Aorta (tissue), 5 donors: ENCODE measurements around the gene OTOL1. TPM values are rescaled to one million over a fixed set of nuclear protein-coding genes. Genes with fewer than 3 reads are reported as not detected.

Source experiments
- ATAC-seq: fragments of 200-7000 bp; cut with Tn5 transposase; one replicate; pipeline ENCODE4 v1.9.1; 2022; ENCODE audit warnings: moderate library complexity; ENCODE audit not compliant: low FRiP score
- DNase-seq, 2 donors: peaks; one replicate each; pipeline ENCODE4 v3.0.0-alpha.2; 2020
- H3K27ac ChIP-seq, 2 donors: one replicate each; pipeline ENCODE4 v1.5.1; 2013; ENCODE audit warnings: low read length in 2 of 2, mild to moderate bottlenecking in 2 of 2, moderate library complexity in 2 of 2, control low read depth in 1 of 2, inconsistent platforms in 1 of 2, low read depth in 1 of 2
- H3K27me3 ChIP-seq, 2 donors: one replicate each; pipeline ENCODE4 v1.6.1; 2013; ENCODE audit warnings: control low read depth in 1 of 2, low read length in 1 of 2, mild to moderate bottlenecking in 1 of 2, moderate library complexity in 1 of 2; ENCODE audit not compliant: insufficient read depth in 2 of 2, control insufficient read depth in 1 of 2
- H3K36me3 ChIP-seq, 2 donors: one replicate each; pipeline ENCODE4 v1.6.1; 2013; ENCODE audit warnings: control low read depth in 1 of 2, low read length in 1 of 2, mild to moderate bottlenecking in 1 of 2; ENCODE audit not compliant: insufficient read depth in 2 of 2, control insufficient read depth in 1 of 2
- H3K4me1 ChIP-seq, 2 donors: one replicate each; pipeline ENCODE4 v1.6.1; 2013; ENCODE audit warnings: low read length in 2 of 2, control low read depth in 1 of 2, mild to moderate bottlenecking in 1 of 2, moderate library complexity in 1 of 2; ENCODE audit not compliant: insufficient read depth in 2 of 2, control insufficient read depth in 1 of 2
- H3K4me3 ChIP-seq, 2 donors: one replicate each; pipeline ENCODE4 v1.5.1; 2013; ENCODE audit warnings: low read length in 2 of 2, control low read depth in 1 of 2, mild to moderate bottlenecking in 1 of 2
- H3K9me3 ChIP-seq: one replicate; pipeline ENCODE4 v1.6.1; 2013; ENCODE audit warnings: mild to moderate bottlenecking, low read length; ENCODE audit not compliant: control insufficient read depth
- WGBS, 2 donors: extraction: QIAGEN DNeasy Blood & Tissue Kit; methylation state at CpG; one replicate each; pipeline ENCODE4 v1.1.7; 2013; 5-methylcytosine and 5-hydroxymethylcytosine counted together
- intact Hi-C, 2 donors: fragments of 100-400 bp; cut with DNase I; formaldehyde crosslinking; loops; one replicate each; pipeline versions ENCODE4 v1.14.2 to v1.15.0; 2022
- polyA plus RNA-seq, 2 donors: library from polyadenylated mRNA; stranded (reverse); fragments of 200-250 nt; gene quantifications; one replicate each; pipeline ENCODE4 v1.2.3, GENCODE V29; 2013
- total RNA-seq, 2 donors: library from RNA; stranded (reverse); fragmentation: NEBNext Ultra II Directional; extraction: Animal tissue kit (Norgen Biotek cat#: 25700); gene quantifications; one replicate each; pipeline ENCODE4 v1.2.1, GENCODE V29; 2021
- donor health status: healthy with polysubstance abuse.
- donor health status: Bipolar disorder and iron deficiency.
- donor health status: DM: no; HTN: no; CAD: no.
- donor health status: DM: no; HTN: no; CAD: no.
- donor health status: DM: yes; HTN: yes; CAD: no.

Gene OTOL1
- total and polyA plus RNA-seq, 4 donors: not detected

- Histone ChIP-seq H3K4me1 (no peaks in the 10 kb centered on the region), H3K9me3 (peaks cover 1% of the 10 kb centered on the region), H3K27me3 (no peaks in the 10 kb centered on the region), H3K27ac (no peak overlapping the region), H3K4me3 (no peak overlapping the region), H3K36me3 (no peaks in the 10 kb centered on the region)
- 73 to 74% methylated on average over 2 of the region's 2 CpGs for WGBS, 2 donors
- ATAC-seq: no peak
- intact Hi-C loops: no loop called here
- DNase-seq: no peak
Observed at GRCh38 chr3:161508852-161509477, 12.4 kb downstream of the OTOL1 start.

DNA sequence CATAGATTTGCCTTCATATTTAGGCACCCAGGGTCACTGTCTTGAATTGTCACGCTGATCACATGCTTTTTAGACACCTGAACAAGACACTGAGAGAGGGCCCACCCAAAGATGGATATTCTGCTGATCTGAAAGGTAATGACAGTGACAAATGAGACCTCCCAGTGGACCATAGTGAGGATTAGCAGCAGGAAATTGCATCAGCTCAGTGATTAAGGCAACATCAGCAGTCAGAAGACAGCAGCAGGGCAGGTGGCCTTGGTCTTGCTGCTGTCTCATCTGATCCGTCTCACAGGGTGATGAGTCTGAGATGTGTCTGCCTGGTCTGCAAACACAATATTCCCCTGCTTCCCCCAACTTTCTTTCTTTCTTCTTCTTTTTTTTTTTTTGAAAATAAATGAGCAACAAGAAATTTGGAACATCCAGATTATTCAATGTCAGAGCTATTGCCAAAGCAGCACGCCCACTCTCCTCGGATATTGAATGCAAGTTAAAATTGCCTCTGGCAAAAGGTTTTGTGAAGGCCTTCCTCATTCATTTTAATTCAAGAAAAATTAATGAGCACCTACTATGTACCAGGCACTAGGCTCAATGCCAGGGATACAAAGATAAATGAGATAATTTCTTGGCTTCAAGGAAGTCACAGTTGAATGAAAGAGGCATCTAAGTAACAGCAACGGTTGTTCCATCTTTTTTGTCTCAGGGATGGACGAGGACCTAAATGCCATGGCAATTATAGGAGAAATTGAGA, 14.1 kb downstream of the OTOL1 start:
- ATAC-seq (no peak), DNase-seq (no peak)
- Histone ChIP-seq H3K27me3 (no peaks in the 10 kb centered on the region), H3K36me3 (no peaks in the 10 kb centered on the region), H3K27ac (no peak overlapping the region), H3K9me3 (peaks cover 1% of the 10 kb centered on the region), H3K4me1 (no peaks in the 10 kb centered on the region), H3K4me3 (no peak overlapping the region)
- intact Hi-C loops: no loop called here
- 66 to 70% methylated on average over 6 of the region's 6 CpGs for WGBS, 2 donors

DNA sequence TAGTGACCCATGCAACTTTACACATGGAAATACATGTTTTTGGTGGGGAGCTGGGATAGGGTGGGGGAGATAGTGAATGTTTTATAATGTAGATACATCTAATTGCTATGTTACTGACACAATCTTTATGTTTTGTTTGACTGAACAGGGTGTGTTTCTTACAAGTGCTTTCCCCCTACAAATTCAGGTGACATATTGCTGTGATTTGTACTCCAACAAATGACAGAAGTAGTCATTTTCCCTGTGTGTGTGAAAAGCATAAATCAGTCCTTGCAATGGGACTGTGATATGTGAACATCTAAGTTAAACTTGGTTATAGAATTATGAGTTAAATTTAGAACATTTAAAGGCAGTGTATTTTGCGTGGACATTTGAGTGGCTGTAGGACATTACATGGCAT, 27.3 kb downstream of the OTOL1 start:
- no peaks in the 10 kb centered on the region for H3K36me3 ChIP-seq
- no peak overlapping the region for H3K4me3 ChIP-seq
- no peaks in the 10 kb centered on the region for H3K4me1 ChIP-seq
- intact Hi-C loops: no loop called here
- H3K27ac ChIP-seq: no peak overlapping the region
- DNase-seq (no peak), ATAC-seq (no peak)
- no peaks in the 10 kb centered on the region for H3K27me3 ChIP-seq
- WGBS, 2 donors: 44 to 53% methylated on average over 1 of the region's 1 CpG
- H3K9me3 ChIP-seq: no peaks in the 10 kb centered on the region

GRCh38 chr3:161531930-161532329, 35.3 kb downstream of the OTOL1 start:
- WGBS, 2 donors: 79 to 82% methylated on average over 1 of the region's 1 CpG
- Histone ChIP-seq H3K27ac (no peak overlapping the region), H3K4me3 (no peak overlapping the region), H3K27me3 (no peaks in the 10 kb centered on the region), H3K36me3 (no peaks in the 10 kb centered on the region), H3K4me1 (no peaks in the 10 kb centered on the region), H3K9me3 (no peaks in the 10 kb centered on the region)
- no peak for DNase-seq
- no peak for ATAC-seq
- intact Hi-C loops: no loop called here

DNA sequence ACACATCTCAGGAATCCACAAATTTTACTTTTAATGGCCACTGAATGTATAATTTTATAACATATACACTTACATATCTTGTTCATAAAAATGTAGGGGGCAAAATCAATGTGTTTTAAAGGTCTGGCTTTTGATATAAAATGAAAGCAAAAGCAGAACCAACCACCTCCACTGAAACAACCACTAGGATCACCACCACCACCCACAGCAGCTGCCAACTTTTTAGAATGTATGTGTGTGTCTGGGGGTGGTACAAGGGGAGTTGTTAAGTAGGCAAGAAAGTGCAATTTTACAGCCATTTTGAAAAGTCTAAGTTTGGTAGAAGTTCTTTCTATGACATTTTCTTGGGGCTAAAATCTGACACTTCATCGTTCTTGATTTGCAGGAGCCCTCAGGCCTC, 44.0 kb downstream of the OTOL1 start:
- 76 to 92% methylated on average over 1 of the region's 1 CpG for WGBS, 2 donors
- DNase-seq (no peak), ATAC-seq (no peak)
- Histone ChIP-seq H3K4me1 (no peaks in the 10 kb centered on the region), H3K27ac (no peak overlapping the region), H3K9me3 (no peaks in the 10 kb centered on the region), H3K4me3 (no peak overlapping the region), H3K27me3 (no peaks in the 10 kb centered on the region), H3K36me3 (no peaks in the 10 kb centered on the region)
- intact Hi-C loops: no loop called here

GRCh38 chr3:161545824-161546223, 49.2 kb downstream of the OTOL1 start:
- intact Hi-C loops: no loop called here
- WGBS, 2 donors: 93 to 100% methylated on average over 1 of the region's 1 CpG
- DNase-seq: no peak
- no peaks in the 10 kb centered on the region for H3K9me3 ChIP-seq
- no peak overlapping the region for H3K4me3 ChIP-seq
- H3K27me3 ChIP-seq: no peaks in the 10 kb centered on the region
- ATAC-seq: no peak
- H3K36me3 ChIP-seq: no peaks in the 10 kb centered on the region
- no peaks in the 10 kb centered on the region for H3K4me1 ChIP-seq
- no peak overlapping the region for H3K27ac ChIP-seq

DNA sequence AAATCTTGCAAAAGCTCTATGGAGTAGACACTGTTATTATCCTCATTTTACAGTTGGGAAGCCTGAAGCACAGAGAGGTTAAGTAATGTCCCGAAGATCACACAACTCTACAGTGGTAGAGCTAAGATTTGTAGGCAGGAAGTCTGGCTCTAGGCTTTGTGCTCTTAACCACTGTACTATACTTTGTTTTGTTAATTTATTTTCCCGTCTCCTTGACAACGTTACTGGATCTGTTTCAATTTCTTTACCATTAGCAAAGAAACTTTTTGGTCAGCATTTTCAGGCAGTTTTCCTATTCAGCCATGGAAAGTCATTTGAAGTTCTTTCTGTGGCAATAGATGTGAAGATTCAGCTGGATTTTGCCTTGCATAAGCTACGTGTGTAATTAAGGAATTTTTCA, 51.7 kb downstream of the OTOL1 start:
- no peaks in the 10 kb centered on the region for H3K4me1 ChIP-seq
- no peaks in the 10 kb centered on the region for H3K9me3 ChIP-seq
- H3K4me3 ChIP-seq: no peak overlapping the region
- H3K27me3 ChIP-seq: no peaks in the 10 kb centered on the region
- no peak for ATAC-seq
- H3K36me3 ChIP-seq: no peaks in the 10 kb centered on the region
- 41 to 43% methylated on average over 4 of the region's 4 CpGs for WGBS, 2 donors
- H3K27ac ChIP-seq: no peak overlapping the region
- intact Hi-C loops: no loop called here
- DNase-seq: no peak

- Histone ChIP-seq H3K36me3 (no peaks in the 10 kb centered on the region), H3K4me1 (no peaks in the 10 kb centered on the region), H3K27ac (no peak overlapping the region), H3K9me3 (no peaks in the 10 kb centered on the region), H3K27me3 (no peaks in the 10 kb centered on the region), H3K4me3 (no peak overlapping the region)
- intact Hi-C loops: no loop called here
- DNase-seq (no peak), ATAC-seq (no peak)
- 94 to 97% methylated on average over 1 of the region's 1 CpG for WGBS, 2 donors
Observed at GRCh38 chr3:161549261-161549660, 52.7 kb downstream of the OTOL1 start.

DNA sequence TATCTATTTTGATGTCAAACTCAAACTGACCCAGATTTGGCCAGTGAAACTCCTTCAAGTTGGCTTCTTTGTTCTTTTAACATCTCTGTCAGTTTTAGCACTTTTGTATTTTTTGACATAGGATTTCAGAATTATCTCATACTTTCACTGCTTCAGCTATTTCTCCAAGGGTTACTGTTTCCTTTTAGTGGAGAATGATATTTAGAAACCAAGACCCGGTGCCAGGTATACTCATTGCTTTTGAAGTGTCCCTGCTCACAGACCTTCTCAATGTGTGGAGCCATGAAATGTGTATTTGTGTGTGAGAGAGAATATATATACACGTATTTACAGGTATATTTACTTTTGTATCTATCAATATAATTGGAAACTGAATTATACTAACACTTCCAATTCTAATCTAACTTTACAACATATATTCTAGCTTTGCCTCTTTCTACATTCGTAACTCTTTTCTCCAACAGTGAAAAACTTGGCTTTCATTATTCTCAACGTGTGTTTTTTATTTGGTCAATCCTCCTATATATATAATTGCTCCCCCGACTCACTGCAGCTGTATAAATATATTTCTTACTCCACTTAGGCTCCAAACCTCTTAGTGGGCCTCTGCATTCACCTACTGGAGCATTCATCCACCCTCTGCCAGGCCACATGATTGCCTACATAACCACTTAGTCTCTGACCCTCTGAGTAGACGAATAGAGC, 54.0 kb downstream of the OTOL1 start:
- 77 to 84% methylated on average over 6 of the region's 6 CpGs for WGBS, 2 donors
- Histone ChIP-seq H3K36me3 (no peaks in the 10 kb centered on the region), H3K27ac (no peak overlapping the region), H3K4me1 (no peaks in the 10 kb centered on the region), H3K9me3 (no peaks in the 10 kb centered on the region), H3K4me3 (no peak overlapping the region), H3K27me3 (no peaks in the 10 kb centered on the region)
- DNase-seq (no peak), ATAC-seq (no peak)
- intact Hi-C loops: no loop called here
